ENCODE results near the gene GALNT7. TPM values are rescaled to one million over a fixed set of nuclear protein-coding genes. Genes with fewer than 3 reads are reported as not detected.

The GALNT7 gene
- total and polyA plus RNA-seq, 10 of the 15 experiments (the other 5 are each of a cell fraction or from before 2014, with no cell fraction given): 14.2 to 33.2 (median 28.9) TPM

DNA sequence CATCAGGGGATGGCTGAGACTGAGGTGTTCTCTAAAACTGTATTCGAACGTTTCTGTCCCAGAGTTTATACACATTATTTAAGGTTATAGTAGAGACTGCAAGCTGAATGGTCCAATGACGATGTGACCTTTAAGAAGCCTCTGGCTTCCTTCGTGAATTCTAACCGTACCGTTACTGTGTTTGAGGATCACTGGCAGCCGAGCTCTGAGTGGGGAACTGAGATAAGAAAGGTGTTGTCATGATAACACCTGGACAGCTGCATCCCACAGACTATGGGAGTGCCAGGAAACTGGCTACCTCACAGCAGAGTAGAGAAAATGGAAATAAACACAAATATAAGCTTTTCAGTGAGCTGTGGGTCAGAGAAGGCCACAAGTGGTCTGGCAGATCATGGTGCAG lies 106.5 kb downstream of the GALNT7 start (continued):
- TF ChIP-seq, protein P1, sequence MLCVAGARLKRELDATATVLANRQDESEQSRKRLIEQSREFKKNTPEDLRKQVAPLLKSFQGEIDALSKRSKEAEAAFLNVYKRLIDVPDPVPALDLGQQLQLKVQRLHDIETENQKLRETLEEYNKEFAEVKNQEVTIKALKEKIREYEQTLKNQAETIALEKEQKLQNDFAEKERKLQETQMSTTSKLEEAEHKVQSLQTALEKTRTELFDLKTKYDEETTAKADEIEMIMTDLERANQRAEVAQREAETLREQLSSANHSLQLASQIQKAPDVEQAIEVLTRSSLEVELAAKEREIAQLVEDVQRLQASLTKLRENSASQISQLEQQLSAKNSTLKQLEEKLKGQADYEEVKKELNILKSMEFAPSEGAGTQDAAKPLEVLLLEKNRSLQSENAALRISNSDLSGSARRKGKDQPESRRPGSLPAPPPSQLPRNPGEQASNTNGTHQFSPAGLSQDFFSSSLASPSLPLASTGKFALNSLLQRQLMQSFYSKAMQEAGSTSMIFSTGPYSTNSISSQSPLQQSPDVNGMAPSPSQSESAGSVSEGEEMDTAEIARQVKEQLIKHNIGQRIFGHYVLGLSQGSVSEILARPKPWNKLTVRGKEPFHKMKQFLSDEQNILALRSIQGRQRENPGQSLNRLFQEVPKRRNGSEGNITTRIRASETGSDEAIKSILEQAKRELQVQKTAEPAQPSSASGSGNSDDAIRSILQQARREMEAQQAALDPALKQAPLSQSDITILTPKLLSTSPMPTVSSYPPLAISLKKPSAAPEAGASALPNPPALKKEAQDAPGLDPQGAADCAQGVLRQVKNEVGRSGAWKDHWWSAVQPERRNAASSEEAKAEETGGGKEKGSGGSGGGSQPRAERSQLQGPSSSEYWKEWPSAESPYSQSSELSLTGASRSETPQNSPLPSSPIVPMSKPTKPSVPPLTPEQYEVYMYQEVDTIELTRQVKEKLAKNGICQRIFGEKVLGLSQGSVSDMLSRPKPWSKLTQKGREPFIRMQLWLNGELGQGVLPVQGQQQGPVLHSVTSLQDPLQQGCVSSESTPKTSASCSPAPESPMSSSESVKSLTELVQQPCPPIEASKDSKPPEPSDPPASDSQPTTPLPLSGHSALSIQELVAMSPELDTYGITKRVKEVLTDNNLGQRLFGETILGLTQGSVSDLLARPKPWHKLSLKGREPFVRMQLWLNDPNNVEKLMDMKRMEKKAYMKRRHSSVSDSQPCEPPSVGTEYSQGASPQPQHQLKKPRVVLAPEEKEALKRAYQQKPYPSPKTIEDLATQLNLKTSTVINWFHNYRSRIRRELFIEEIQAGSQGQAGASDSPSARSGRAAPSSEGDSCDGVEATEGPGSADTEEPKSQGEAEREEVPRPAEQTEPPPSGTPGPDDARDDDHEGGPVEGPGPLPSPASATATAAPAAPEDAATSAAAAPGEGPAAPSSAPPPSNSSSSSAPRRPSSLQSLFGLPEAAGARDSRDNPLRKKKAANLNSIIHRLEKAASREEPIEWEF (IDR thresholded peaks at IDR 0.05; ENCODE audit: insufficient replicate concordance, low read depth, low read length): no peak
- no peak for TF ChIP-seq DPF2 (IDR thresholded peaks at IDR 0.05)
- TF ChIP-seq ZNF24 (IDR thresholded peaks at IDR 0.05): no peak
- TF ChIP-seq, protein P2, sequence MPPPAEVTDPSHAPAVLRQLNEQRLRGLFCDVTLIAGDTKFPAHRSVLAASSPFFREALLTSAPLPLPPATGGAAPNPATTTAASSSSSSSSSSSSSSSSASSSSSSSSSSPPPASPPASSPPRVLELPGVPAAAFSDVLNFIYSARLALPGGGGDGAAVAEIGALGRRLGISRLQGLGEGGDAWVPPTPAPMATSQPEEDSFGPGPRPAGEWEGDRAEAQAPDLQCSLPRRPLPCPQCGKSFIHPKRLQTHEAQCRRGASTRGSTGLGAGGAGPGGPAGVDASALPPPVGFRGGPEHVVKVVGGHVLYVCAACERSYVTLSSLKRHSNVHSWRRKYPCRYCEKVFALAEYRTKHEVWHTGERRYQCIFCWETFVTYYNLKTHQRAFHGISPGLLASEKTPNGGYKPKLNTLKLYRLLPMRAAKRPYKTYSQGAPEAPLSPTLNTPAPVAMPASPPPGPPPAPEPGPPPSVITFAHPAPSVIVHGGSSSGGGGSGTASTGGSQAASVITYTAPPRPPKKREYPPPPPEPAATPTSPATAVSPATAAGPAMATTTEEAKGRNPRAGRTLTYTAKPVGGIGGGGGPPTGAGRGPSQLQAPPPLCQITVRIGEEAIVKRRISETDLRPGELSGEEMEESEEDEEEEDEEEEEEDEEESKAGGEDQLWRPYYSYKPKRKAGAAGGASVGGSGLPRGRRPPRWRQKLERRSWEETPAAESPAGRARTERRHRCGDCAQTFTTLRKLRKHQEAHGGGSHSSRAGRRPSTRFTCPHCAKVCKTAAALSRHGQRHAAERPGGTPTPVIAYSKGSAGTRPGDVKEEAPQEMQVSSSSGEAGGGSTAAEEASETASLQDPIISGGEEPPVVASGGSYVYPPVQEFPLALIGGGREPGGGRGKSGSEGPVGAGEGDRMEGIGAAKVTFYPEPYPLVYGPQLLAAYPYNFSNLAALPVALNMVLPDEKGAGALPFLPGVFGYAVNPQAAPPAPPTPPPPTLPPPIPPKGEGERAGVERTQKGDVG (CRISPR knock-in tag; IDR thresholded peaks at IDR 0.05): no peak
- no peak for TF ChIP-seq PAX8 (IDR thresholded peaks at IDR 0.05)
- TF ChIP-seq, protein P3, sequence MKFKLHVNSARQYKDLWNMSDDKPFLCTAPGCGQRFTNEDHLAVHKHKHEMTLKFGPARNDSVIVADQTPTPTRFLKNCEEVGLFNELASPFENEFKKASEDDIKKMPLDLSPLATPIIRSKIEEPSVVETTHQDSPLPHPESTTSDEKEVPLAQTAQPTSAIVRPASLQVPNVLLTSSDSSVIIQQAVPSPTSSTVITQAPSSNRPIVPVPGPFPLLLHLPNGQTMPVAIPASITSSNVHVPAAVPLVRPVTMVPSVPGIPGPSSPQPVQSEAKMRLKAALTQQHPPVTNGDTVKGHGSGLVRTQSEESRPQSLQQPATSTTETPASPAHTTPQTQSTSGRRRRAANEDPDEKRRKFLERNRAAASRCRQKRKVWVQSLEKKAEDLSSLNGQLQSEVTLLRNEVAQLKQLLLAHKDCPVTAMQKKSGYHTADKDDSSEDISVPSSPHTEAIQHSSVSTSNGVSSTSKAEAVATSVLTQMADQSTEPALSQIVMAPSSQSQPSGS (IDR thresholded peaks at IDR 0.05; ENCODE audit: low read length): no peak
- no peak for TF ChIP-seq SP1 (IDR thresholded peaks at IDR 0.05; ENCODE audit: low read depth, low read length)
- TF ChIP-seq MTA2 (IDR thresholded peaks at IDR 0.05; ENCODE audit: low read depth): no peak
- TF ChIP-seq RB1 (IDR thresholded peaks at IDR 0.05; ENCODE audit: borderline replicate concordance): no peak
- TF ChIP-seq, protein P4, sequence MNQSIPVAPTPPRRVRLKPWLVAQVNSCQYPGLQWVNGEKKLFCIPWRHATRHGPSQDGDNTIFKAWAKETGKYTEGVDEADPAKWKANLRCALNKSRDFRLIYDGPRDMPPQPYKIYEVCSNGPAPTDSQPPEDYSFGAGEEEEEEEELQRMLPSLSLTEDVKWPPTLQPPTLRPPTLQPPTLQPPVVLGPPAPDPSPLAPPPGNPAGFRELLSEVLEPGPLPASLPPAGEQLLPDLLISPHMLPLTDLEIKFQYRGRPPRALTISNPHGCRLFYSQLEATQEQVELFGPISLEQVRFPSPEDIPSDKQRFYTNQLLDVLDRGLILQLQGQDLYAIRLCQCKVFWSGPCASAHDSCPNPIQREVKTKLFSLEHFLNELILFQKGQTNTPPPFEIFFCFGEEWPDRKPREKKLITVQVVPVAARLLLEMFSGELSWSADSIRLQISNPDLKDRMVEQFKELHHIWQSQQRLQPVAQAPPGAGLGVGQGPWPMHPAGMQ (IDR thresholded peaks at IDR 0.05; ENCODE audit: borderline replicate concordance): no peak
- no peak for TF ChIP-seq TCF7 (IDR thresholded peaks at IDR 0.05; ENCODE audit: borderline replicate concordance)

Data from GM12878 (cell line).